Ascending aorta (tissue), 2 donors: ENCODE data around the gene SGIP1. TPM values are rescaled to one million over a fixed set of nuclear protein-coding genes. Genes with fewer than 3 reads are reported as not detected.

ENCODE experiments used
- DNase-seq, 2 donors: peaks; one replicate each; pipeline ENCODE4 v3.0.0-alpha.2; 2019; ENCODE audit warnings: low spot score in 2 of 2
- H3K27ac ChIP-seq, 2 donors: fragments of 200-600 bp; sonication (generic); one replicate each; pipeline ENCODE4 v1.5.1; 2016 to 2017; ENCODE audit warnings: mild to moderate bottlenecking in 1 of 2
- H3K27me3 ChIP-seq: fragments of 200-600 bp; sonication (generic); one replicate; pipeline ENCODE4 v1.5.1; 2017
- H3K36me3 ChIP-seq, 2 donors: fragments of 200-600 bp; sonication (generic); one replicate each; pipeline ENCODE4 v1.5.1; 2016
- H3K4me1 ChIP-seq, 2 donors: fragments of 200-600 bp; sonication (generic); one replicate each; pipeline ENCODE4 v1.5.1; 2016 to 2017; ENCODE audit warnings: mild to moderate bottlenecking in 1 of 2
- H3K4me3 ChIP-seq, 2 donors: fragments of 200-600 bp; sonication (generic); one replicate each; pipeline ENCODE4 v1.5.1; 2016 to 2017; ENCODE audit warnings: mild to moderate bottlenecking in 1 of 2
- H3K9me3 ChIP-seq, 2 donors: fragments of 200-600 bp; sonication (generic); one replicate each; pipeline ENCODE4 v1.5.1; 2016
- CTCF ChIP-seq, 3 experiments: fragments of 200-600 bp in 2 of 3; fragments of 450-650 bp in 1 of 3; sonication (generic) in 2 of 3; IDR thresholded peaks; one replicate each; pipeline ENCODE4 v1.5.1; 2016 to 2019; ENCODE audit warnings: antibody characterized with exemption in 3 of 3, mild to moderate bottlenecking in 1 of 3, moderate library complexity in 1 of 3
- intact Hi-C: fragments of 100-400 bp; cut with DNase I; formaldehyde crosslinking; loops from one replicate; pipeline ENCODE4 v1.15.1; 2023
- total RNA-seq: library from RNA; depleted of rRNA; stranded (reverse); fragments of >200 nt; gene quantifications from one replicate; pipeline ENCODE4 v1.1.0, GENCODE V29; 2016

SGIP1 gene
- total RNA-seq, 1 donor from 2014 or later: 1.6 TPM

DNA sequence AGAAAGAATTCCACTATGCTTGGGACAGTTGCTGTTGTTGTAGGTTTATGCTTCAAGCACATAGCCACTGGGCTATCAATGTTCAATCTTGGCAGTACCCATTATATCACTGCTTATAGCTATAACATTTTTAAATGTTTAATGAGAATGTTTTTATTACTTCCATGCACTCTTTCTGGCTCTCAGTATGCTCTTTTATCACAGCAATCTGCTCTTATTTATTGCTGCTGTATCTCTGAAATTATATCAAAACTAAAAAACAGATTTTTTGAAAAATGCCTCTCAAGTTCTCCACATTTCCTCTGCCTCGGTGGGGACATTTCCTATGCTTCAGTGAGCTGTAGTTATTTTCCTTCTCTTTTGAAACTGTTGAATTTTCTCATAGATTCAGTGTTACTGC is 5.4 kb upstream of the SGIP1 start:
- no peaks in the 10 kb centered on the region for H3K36me3 ChIP-seq
- intact Hi-C loops: no loop called here
- H3K9me3 ChIP-seq: no peaks in the 10 kb centered on the region
- no peak for TF ChIP-seq CTCF (IDR thresholded peaks at IDR 0.05)
- no peak overlapping the region for H3K4me3 ChIP-seq
- H3K27me3 ChIP-seq: no peaks in the 10 kb centered on the region
- DNase-seq: no peak
- peaks cover 3 to 7% of the 10 kb centered on the region in 2 donors for H3K4me1 ChIP-seq
- H3K27ac ChIP-seq: no peak overlapping the region

GRCh38 chr1:66532214-66532613 is 1.7 kb upstream of the SGIP1 start:
- Histone ChIP-seq H3K4me1 (peaks cover 3 to 7% of the 10 kb centered on the region in 2 donors), H3K27ac (peak overlapping the region; percentile 92 to 95), H3K36me3 (no peaks in the 10 kb centered on the region), H3K4me3 (peak overlapping the region; percentile 58 to 71), H3K9me3 (no peaks in the 10 kb centered on the region), H3K27me3 (no peaks in the 10 kb centered on the region)
- no peak for DNase-seq
- TF ChIP-seq CTCF (IDR thresholded peaks at IDR 0.05): no peak
- intact Hi-C loops: loop anchor here (5.0 to 10.0 kb wide), 2 partner anchors 145 to 193 kb away; no protein-coding TSS in a partner anchor

DNA sequence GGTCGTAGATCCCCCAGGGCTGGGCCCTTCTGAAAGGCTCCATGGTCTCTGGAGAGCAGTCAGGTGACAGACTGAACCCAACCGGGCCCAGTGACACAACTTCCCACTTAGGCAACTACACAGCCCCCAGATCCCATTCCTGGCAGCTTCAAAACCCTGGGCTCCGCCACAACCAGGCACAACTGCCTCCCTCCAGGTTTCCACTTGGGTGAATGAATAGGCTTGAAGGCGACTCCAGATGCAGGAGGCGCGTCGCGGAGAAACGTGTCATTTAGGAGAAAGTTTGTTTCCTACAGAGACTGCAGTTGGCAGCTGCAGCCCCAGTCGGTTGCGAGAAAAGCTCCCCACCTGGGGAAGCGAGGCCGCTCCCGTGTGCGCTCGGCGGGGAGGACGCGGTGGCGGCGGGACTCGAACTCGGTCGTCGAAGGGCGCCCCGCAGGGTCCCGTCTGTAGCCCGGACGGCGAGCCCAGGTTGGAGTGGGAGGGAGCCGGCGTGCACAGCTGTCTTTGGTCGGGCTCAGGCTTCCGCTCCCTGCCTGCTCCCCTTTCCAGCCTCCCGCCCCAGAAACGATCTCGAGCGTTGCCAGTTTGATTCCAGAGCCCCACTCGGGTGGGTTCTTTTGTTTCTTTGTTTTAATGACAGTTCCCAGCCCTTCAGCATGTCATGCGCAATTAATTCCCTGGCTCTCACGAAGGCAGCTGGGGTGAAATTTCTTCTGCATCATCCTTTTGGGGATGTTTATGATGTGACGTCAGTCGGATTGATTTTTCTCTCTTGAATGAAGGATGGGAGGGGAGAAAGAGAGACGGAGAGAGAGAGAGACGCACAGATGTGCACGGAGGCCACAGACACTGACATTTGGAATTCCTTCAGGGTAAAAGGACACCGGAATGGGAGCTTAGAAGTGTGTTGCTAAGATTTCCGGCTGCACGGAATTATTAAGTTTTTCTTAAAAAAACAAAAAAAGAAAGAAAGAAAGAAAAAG is 862 bp upstream of the SGIP1 start:
- DNase-seq: peak in 1 of 2 donors; percentile 79
- Histone ChIP-seq H3K4me1 (peaks cover 3 to 7% of the 10 kb centered on the region in 2 donors), H3K27me3 (no peaks in the 10 kb centered on the region), H3K9me3 (no peaks in the 10 kb centered on the region), H3K36me3 (no peaks in the 10 kb centered on the region), H3K27ac (peak overlapping the region; percentile 92 to 95), H3K4me3 (peak overlapping the region; percentile 58 to 71)
- intact Hi-C loops: loop anchor here (5.0 to 10.0 kb wide), 2 partner anchors 144 to 192 kb away; no protein-coding TSS in a partner anchor
- TF ChIP-seq CTCF (IDR thresholded peaks at IDR 0.05): no peak

- DNase-seq: no peak
- Histone ChIP-seq H3K36me3 (no peaks in the 10 kb centered on the region), H3K4me1 (peaks cover 3 to 11% of the 10 kb centered on the region in 2 donors), H3K4me3 (peak overlapping the region; percentile 28 to 71), H3K9me3 (no peaks in the 10 kb centered on the region), H3K27ac (peak overlapping the region; percentile 92 to 95), H3K27me3 (no peaks in the 10 kb centered on the region)
- intact Hi-C loops: loop anchor here (10.0 kb wide), 1 partner anchor 190 kb away; no protein-coding TSS in a partner anchor
- TF ChIP-seq CTCF (IDR thresholded peaks at IDR 0.05): no peak
Observed at GRCh38 chr1:66535061-66535460, 1.1 kb downstream of the SGIP1 start.

DNA sequence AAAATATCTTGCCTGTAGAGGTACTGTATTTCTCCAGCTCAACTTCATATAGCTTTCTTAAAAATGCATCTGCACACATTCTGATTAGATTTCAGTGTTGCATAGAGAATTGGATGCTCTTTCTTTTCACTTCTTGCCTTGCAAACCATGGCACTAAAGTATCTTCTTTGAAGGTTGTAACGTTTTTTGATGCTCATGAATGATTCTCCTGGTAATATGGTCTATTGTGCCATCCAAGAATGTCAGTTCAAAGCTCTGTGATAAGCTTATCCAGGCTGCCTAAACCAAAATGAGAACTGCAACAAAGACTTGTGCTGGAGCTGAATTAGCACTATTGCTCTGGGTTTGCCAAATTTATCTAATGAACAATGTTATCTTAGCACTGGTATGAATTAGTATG is 1.9 kb downstream of the SGIP1 start:
- H3K4me3 ChIP-seq: peak overlapping the region; percentile 28 to 71
- intact Hi-C loops: loop anchor here (10.0 kb wide), 1 partner anchor 189 kb away; no protein-coding TSS in a partner anchor

More for the DNA sequence above, 1.9 kb downstream of the SGIP1 start:
- TF ChIP-seq CTCF (IDR thresholded peaks at IDR 0.05): no peak
- DNase-seq: no peak
- H3K27me3 ChIP-seq: no peaks in the 10 kb centered on the region
- H3K4me1 ChIP-seq: peaks cover 3 to 17% of the 10 kb centered on the region in 2 donors
- peak overlapping the region; percentile 92 to 95 for H3K27ac ChIP-seq
- H3K9me3 ChIP-seq: no peaks in the 10 kb centered on the region
- H3K36me3 ChIP-seq: no peaks in the 10 kb centered on the region
